Pancreas (tissue), 10 donors: Measurements from ENCODE around the gene XAGE1B. TPM values are rescaled to one million over a fixed set of nuclear protein-coding genes. Genes with fewer than 3 reads are reported as not detected.
A peak's percentile ranks its signal among the peaks of the same experiment; 100 is the strongest.
"Not testable (repeated sequence)": the region's sequence is repeated elsewhere in the genome, so short reads cannot be mapped to it uniquely, and the experiment has no call there.

Source experiments
- ATAC-seq, 4 donors: fragments of 200-7000 bp; cut with Tn5 transposase; one replicate each; pipeline versions ENCODE4 v1.8.0 to v1.9.1; 2020; ENCODE audit warnings: mild to moderate bottlenecking in 4 of 4, moderate library complexity in 4 of 4
- DNase-seq, 6 donors: peaks; one replicate each; pipeline ENCODE4 v3.0.0-alpha.2; 2020
- FAIRE-seq: peaks from 2 replicates; lab custom pipeline; 2012; peaks lifted over from hg19 to GRCh38; lab: Jason Lieb, UNC
- H3K27ac ChIP-seq, 4 donors: fragments of 200-600 bp; sonication (generic); 1 replicate in 3 of 4; 2 replicates in 1 of 4; pipeline versions ENCODE4 v1.5.0 to v1.8.0; 2020
- H3K27me3 ChIP-seq, 4 donors: fragments of 200-600 bp; one replicate each; pipeline ENCODE4 v1.8.0; 2021
- H3K36me3 ChIP-seq, 3 donors: fragments of 200-600 bp; sonication (generic) in 1 of 3; one replicate each; pipeline versions ENCODE4 v1.5.0 to v1.8.0; 2020 to 2021
- H3K4me1 ChIP-seq, 3 donors: fragments of 200-600 bp; one replicate each; pipeline ENCODE4 v1.8.0; 2021
- H3K4me3 ChIP-seq, 4 donors: fragments of 200-600 bp; sonication (generic) in 2 of 4; one replicate each; pipeline versions ENCODE4 v1.5.0 to v1.8.0; 2020 to 2021
- H3K9me3 ChIP-seq, 4 donors: fragments of 200-600 bp; one replicate each; pipeline ENCODE4 v1.8.0; 2021
- WGBS, 2 donors: extraction: QIAGEN DNeasy Blood & Tissue Kit; methylation state at CpG; one replicate each; pipeline ENCODE4 v1.1.7; 2013; 5-methylcytosine and 5-hydroxymethylcytosine counted together
- intact Hi-C, 3 donors: fragments of 100-400 bp; cut with DNase I; formaldehyde crosslinking; loops; one replicate each; pipeline versions ENCODE4 v1.11.1 to v1.14.2; 2022
- polyA plus RNA-seq, 2 donors: library from polyadenylated mRNA; stranded (reverse); fragments of 200-250 nt; gene quantifications; one replicate each; pipeline ENCODE4 v1.2.3, GENCODE V29; 2013
- total RNA-seq, 6 donors: library from RNA; stranded (reverse); fragmentation: NEBNext Ultra II Directional in 4 of 6; extraction: Animal tissue kit (Norgen Biotek cat#: 25700) in 4 of 6; gene quantifications; one replicate each; pipeline versions ENCODE4 v1.2.1 to v1.2.4, GENCODE V29; 2021 to 2023
- TF ChIP-seq, protein P1 (sequence below), 4 donors: fragments of 200-600 bp; sonication (generic) in 3 of 4; IDR thresholded peaks; one replicate each; pipeline versions ENCODE4 v1.5.0 to v1.8.0; 2021; ENCODE audit warnings: antibody characterized with exemption in 4 of 4
- donor health status: healthy with polysubstance abuse.
- donor health status: DM: no; HTN: no; CAD: no; lungs with moderate emphysema.
- donor health status: DM: no; HTN: no; CAD: no.
- donor health status: control.
- donor health status: control.
- donor health status: Bipolar disorder and iron deficiency.
- donor health status: DM: yes; HTN: yes; CAD: no.
- donor health status: DM: no; HTN: no; CAD: no.
- donor health status: DM: no; HTN: no; CAD: no.
- donor health status: DM: yes; HTN: yes; CAD: no.

The XAGE1B gene, protein sequence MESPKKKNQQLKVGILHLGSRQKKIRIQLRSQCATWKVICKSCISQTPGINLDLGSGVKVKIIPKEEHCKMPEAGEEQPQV
- total RNA-seq: under 1 TPM in 1 of 6 donors, not detected in 5; 0.38 TPM
- polyA plus RNA-seq: not detected

DNA sequence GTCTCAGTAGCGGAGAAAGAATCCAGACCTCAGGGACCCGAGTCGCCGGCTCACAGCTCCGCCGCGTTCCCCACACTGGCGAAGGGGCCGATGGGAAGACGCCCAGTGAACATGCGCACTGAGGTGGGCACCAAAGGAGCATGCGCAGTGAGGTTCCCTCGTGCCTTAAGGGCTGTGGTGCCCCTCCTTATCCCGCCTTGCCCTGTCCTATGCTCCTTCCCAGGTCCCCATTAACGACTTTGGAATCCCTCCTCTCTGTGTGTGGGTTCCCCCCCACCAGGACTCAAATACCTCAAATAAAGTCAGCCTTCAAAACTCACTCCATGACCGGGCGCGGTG lies at the start of gene XAGE1B:
Gene XAGE1B, minus strand, starts transcription at position 77 of the 339 bp plus-strand sequence. CDS start 1,536 bp downstream, outside the sequence.
- DNase-seq, H3K36me3 ChIP-seq, H3K9me3 ChIP-seq, H3K27me3 ChIP-seq, intact Hi-C loops, FAIRE-seq, H3K4me1 ChIP-seq, ATAC-seq, H3K27ac ChIP-seq, H3K4me3 ChIP-seq: not testable (repeated sequence)
- WGBS, 2 donors: no CpG with 5 or more reads among the region's 18 CpGs

DNA sequence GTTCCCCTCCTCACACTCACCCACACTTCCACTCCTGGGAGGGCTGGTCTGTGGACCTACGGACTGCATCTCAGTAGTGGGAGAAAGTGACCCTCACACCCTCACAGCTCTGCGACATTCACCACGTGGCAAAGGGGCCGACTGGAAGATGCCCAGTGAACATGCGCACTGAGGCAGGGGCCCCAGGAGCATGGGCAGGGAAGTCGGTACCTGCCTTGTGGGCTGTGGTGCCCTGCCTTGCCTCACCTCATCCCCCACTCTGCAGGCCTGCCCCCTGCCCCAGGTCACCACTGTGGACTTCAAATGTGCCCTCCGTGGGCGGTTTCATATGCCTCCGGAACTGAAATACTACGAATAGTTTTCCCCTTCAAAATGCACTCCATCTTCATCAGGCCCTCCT lies 46.2 kb upstream of the XAGE1B start:
- H3K27me3 ChIP-seq: peaks cover 0 to 8% (median 0%) of the 10 kb centered on the region in 4 donors
- H3K4me3 ChIP-seq: no peak overlapping the region
- 82 to 86% methylated on average over 10 of the region's 10 CpGs for WGBS, 2 donors
- H3K27ac ChIP-seq: no peak overlapping the region
- DNase-seq: no peak
- intact Hi-C loops: no loop called here
- no peak for FAIRE-seq
- no peak for ATAC-seq
- no peaks in the 10 kb centered on the region for H3K9me3 ChIP-seq
- no peaks in the 10 kb centered on the region for H3K36me3 ChIP-seq
- TF ChIP-seq, protein P1, sequence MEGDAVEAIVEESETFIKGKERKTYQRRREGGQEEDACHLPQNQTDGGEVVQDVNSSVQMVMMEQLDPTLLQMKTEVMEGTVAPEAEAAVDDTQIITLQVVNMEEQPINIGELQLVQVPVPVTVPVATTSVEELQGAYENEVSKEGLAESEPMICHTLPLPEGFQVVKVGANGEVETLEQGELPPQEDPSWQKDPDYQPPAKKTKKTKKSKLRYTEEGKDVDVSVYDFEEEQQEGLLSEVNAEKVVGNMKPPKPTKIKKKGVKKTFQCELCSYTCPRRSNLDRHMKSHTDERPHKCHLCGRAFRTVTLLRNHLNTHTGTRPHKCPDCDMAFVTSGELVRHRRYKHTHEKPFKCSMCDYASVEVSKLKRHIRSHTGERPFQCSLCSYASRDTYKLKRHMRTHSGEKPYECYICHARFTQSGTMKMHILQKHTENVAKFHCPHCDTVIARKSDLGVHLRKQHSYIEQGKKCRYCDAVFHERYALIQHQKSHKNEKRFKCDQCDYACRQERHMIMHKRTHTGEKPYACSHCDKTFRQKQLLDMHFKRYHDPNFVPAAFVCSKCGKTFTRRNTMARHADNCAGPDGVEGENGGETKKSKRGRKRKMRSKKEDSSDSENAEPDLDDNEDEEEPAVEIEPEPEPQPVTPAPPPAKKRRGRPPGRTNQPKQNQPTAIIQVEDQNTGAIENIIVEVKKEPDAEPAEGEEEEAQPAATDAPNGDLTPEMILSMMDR (IDR thresholded peaks at IDR 0.05): no peak
- no peaks in the 10 kb centered on the region for H3K4me1 ChIP-seq

DNA sequence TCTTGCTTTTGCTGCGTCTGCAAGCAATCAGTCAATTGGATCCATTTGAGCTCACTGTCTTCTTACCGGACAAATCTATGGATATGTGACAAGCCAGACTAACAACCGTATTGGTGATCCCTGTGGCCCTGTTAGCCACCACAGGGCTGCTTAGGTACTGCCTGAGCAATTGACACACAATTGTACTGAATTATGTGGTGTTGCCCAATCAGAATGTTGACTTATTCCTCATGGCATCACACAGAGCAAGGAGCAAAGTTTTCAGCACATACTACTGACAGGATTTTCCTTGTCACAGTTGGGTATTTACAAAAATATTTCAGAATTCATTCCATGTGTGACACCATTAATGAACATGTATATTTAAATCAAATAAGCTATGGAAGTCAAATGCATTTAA lies 41.3 kb upstream of the XAGE1B start:
- H3K27ac ChIP-seq: no peak overlapping the region
- FAIRE-seq: no peak
- H3K9me3 ChIP-seq: no peaks in the 10 kb centered on the region
- intact Hi-C loops: no loop called here
- TF ChIP-seq, protein P1 (IDR thresholded peaks at IDR 0.05): no peak
- no peak for ATAC-seq
- WGBS, 2 donors: 81 to 85% methylated on average over 3 of the region's 3 CpGs
- H3K27me3 ChIP-seq: peaks cover 0 to 13% (median 0%) of the 10 kb centered on the region in 4 donors
- no peak overlapping the region for H3K4me3 ChIP-seq
- DNase-seq: no peak
- no peaks in the 10 kb centered on the region for H3K4me1 ChIP-seq
- H3K36me3 ChIP-seq: no peaks in the 10 kb centered on the region

DNA sequence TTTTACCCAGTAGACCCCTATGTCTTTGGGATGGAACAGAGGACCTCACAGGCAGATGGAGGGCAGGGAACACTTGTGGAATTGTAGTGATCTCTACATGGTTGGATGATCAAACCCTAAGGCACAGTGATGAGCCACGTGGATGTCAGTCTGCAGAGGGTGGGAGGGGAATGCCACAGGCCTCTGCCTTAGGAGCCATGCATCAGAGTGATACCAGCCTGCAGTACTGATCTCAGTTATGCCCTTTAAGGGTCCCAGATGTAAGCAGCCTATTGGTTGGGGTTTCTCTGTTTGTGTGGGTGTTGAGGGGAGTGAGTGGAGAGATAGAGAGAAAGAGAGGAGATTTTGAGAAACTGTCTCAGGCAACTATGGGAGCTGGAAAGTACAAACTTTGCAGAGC lies 39.9 kb upstream of the XAGE1B start:
- TF ChIP-seq, protein P1 (IDR thresholded peaks at IDR 0.05): no peak
- no peaks in the 10 kb centered on the region for H3K9me3 ChIP-seq
- H3K36me3 ChIP-seq: no peaks in the 10 kb centered on the region
- FAIRE-seq (no peak), DNase-seq (no peak), ATAC-seq (no peak)
- H3K4me1 ChIP-seq: no peaks in the 10 kb centered on the region
- no peak overlapping the region for H3K27ac ChIP-seq
- peaks cover 0 to 13% (median 0%) of the 10 kb centered on the region in 4 donors for H3K27me3 ChIP-seq
- intact Hi-C loops: no loop called here
- H3K4me3 ChIP-seq: no peak overlapping the region
- WGBS, 2 donors: 35 to 47% methylated on average over 1 of the region's 1 CpG

DNA sequence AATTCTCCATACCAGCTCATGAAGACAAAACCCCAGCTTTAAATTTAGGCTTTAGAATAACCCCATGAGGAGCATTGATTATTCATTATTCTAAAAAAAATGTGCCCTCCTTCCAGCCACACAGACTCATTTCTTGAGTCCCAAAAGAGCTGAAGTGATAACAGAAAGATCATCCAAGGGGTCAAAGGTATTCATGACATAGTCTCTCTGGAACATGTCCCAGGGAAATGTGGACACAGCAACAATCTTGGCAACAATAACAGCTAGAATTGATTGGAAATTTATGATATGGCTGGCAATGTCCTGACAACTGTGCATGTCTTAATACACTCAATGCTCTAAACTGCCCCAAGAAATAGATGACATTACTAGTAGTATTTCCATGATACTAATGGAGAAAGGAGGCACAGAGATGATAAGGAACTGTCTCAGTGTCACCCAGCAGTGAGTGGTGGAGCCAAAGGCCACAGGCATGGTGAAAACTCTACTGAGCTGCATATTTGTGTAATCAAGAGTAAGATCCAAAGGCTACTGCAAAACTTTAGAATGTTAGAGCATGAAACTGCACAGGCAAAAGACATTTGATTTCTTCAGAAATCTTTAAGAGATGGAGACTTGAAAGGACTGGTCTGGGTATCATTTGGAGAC lies 37.3 kb upstream of the XAGE1B start:
- H3K27me3 ChIP-seq: peaks cover 0 to 18% (median 0%) of the 10 kb centered on the region in 4 donors

DNA sequence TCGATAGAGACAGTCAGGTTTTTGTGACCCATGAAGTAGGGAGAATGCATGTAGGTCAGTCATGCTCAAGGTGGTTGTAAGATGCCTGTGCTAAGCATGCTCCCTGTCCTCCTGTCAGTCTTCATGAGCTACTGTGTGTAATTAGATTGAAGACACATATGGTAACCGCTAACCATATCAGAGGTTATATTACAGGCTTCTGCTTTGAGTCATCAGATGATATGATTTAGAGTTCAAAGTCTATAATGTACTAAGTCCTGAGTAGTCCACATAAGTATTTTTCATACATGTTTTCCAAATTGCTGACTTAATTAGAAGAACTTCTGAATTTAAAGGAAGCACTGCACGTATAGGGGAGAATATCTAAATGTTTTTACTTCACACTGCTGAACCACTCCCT lies 31.9 kb upstream of the XAGE1B start:
- intact Hi-C loops, H3K27ac ChIP-seq, H3K36me3 ChIP-seq, H3K4me3 ChIP-seq, ATAC-seq, H3K4me1 ChIP-seq, DNase-seq, H3K9me3 ChIP-seq: not testable (repeated sequence)
- H3K27me3 ChIP-seq: peaks cover 0 to 12% (median 0%) of the 10 kb centered on the region in 4 donors
- 55 to 60% methylated on average over 3 of the region's 3 CpGs for WGBS, 2 donors
- peak; percentile 95 for FAIRE-seq

More for the DNA sequence above, 37.3 kb upstream of the XAGE1B start:
- no peaks in the 10 kb centered on the region for H3K36me3 ChIP-seq
- no peak for ATAC-seq
- H3K9me3 ChIP-seq: no peaks in the 10 kb centered on the region
- DNase-seq: no peak
- H3K4me1 ChIP-seq: no peaks in the 10 kb centered on the region
- H3K4me3 ChIP-seq: no peak overlapping the region
- FAIRE-seq: no peak
- intact Hi-C loops: no loop called here
- TF ChIP-seq, protein P1 (IDR thresholded peaks at IDR 0.05): no peak
- H3K27ac ChIP-seq: no peak overlapping the region
